Endothelial cell of hepatic sinusoid (primary cell): ENCODE results near the gene CUL7.

ENCODE experiments used
- in situ Hi-C: cut with HindIII; loops from 2 replicates; pipeline ENCODE4 v1.10.0; 2017; ENCODE audit warnings: low sequenced_read_pairs

The CUL7 gene

GRCh38 chr6:43077981-43078511, 24.4 kb upstream of the CUL7 start:
- in situ Hi-C loops: no loop called here

- in situ Hi-C loops: no loop called here
Observed at GRCh38 chr6:43077333-43077809, 23.7 kb upstream of the CUL7 start.

- in situ Hi-C loops: no loop called here
Observed at GRCh38 chr6:43076464-43077332, 23.0 kb upstream of the CUL7 start.

- in situ Hi-C loops: no loop called here
Observed at GRCh38 chr6:43075670-43076463, 22.2 kb upstream of the CUL7 start, which contains the start of gene PTK7. PTK7 (plus strand) TSS chr6:43076314; CDS start chr6:43076489, 175 bp downstream.

GRCh38 chr6:43074847-43075669, 21.4 kb upstream of the CUL7 start:
- in situ Hi-C loops: no loop called here

GRCh38 chr6:43070028-43070632, 16.5 kb upstream of the CUL7 start:
- in situ Hi-C loops: no loop called here

GRCh38 chr6:43062818-43063217, 9.2 kb upstream of the CUL7 start:
- in situ Hi-C loops: no loop called here

- in situ Hi-C loops: no loop called here
Observed at GRCh38 chr6:43061861-43062260, 8.2 kb upstream of the CUL7 start.

GRCh38 chr6:43060755-43061633, 7.3 kb upstream of the CUL7 start:
- in situ Hi-C loops: no loop called here

GRCh38 chr6:43060034-43060754, 6.5 kb upstream of the CUL7 start:
- in situ Hi-C loops: no loop called here

- in situ Hi-C loops: no loop called here
Observed at GRCh38 chr6:43059168-43060033, 5.8 kb upstream of the CUL7 start, which contains the start of the genes KLC4 and MRPL2. KLC4 (plus strand) TSS chr6:43059631; CDS start chr6:43061336, 1,705 bp downstream. MRPL2 (minus strand) TSS chr6:43059434; CDS start chr6:43059381, 53 bp downstream.

GRCh38 chr6:43058531-43058930, 4.9 kb upstream of the CUL7 start:
- in situ Hi-C loops: no loop called here

- in situ Hi-C loops: no loop called here
Observed at GRCh38 chr6:43055966-43056365, 2.3 kb upstream of the CUL7 start.

- in situ Hi-C loops: no loop called here
Observed at GRCh38 chr6:43054206-43054943, 724 bp upstream of the CUL7 start.

GRCh38 chr6:43052842-43053544, 658 bp downstream of the CUL7 start:
- in situ Hi-C loops: no loop called here

GRCh38 chr6:43052225-43052841, 1.3 kb downstream of the CUL7 start:
- in situ Hi-C loops: no loop called here
